Tongue (tissue), 2 donors: ENCODE data around the gene TRPM5. TPM values are rescaled to one million over a fixed set of nuclear protein-coding genes. Genes with fewer than 3 reads are reported as not detected.
A peak's percentile ranks its signal among the peaks of the same experiment; 100 is the strongest.

ENCODE experiments used
- DNase-seq: peaks from one replicate; pipeline ENCODE4 v3.0.0-alpha.2; 2015
- total RNA-seq: library from RNA; depleted of rRNA; stranded (reverse); fragments of >200 nt; gene quantifications from one replicate; pipeline ENCODE4 v1.2.3, GENCODE V29; 2014

TRPM5 gene
- total RNA-seq, 1 donor from 2014 or later, result 0.41 TPM

- peak; percentile 88 for DNase-seq
Measured at GRCh38 chr11:2420502-2421225, 23.6 kb downstream of the TRPM5 start.

- DNase-seq, result peak; percentile 83
Measured at GRCh38 chr11:2419638-2420501, 24.4 kb downstream of the TRPM5 start.

- DNase-seq, result no peak
Measured at GRCh38 chr11:2418693-2419360, 25.5 kb downstream of the TRPM5 start.

- no peak for DNase-seq
Measured at GRCh38 chr11:2417856-2418692, 26.2 kb downstream of the TRPM5 start.

GRCh38 chr11:2416765-2417164, 27.5 kb downstream of the TRPM5 start:
- no peak for DNase-seq

GRCh38 chr11:2415601-2416380, 28.5 kb downstream of the TRPM5 start:
- no peak for DNase-seq

GRCh38 chr11:2415171-2415570, 29.1 kb downstream of the TRPM5 start:
- no peak for DNase-seq

GRCh38 chr11:2414616-2415015, 29.7 kb downstream of the TRPM5 start:
- no peak for DNase-seq

- DNase-seq, result peak; percentile 70
Measured at GRCh38 chr11:2413742-2414579, 30.4 kb downstream of the TRPM5 start.

- DNase-seq, result no peak
Measured at GRCh38 chr11:2412323-2412722, 32.0 kb downstream of the TRPM5 start.

GRCh38 chr11:2411446-2412305, 32.6 kb downstream of the TRPM5 start:
- no peak for DNase-seq

- no peak for DNase-seq
Measured at GRCh38 chr11:2410616-2411015, 33.7 kb downstream of the TRPM5 start.

GRCh38 chr11:2409611-2410468, 34.5 kb downstream of the TRPM5 start:
- no peak for DNase-seq

GRCh38 chr11:2409126-2409525, 35.2 kb downstream of the TRPM5 start:
- no peak for DNase-seq

- no peak for DNase-seq
Measured at GRCh38 chr11:2408671-2409070, 35.6 kb downstream of the TRPM5 start.

GRCh38 chr11:2406878-2407410, 37.4 kb downstream of the TRPM5 start:
- no peak for DNase-seq

- DNase-seq, result no peak
Measured at GRCh38 chr11:2406451-2406850, 37.9 kb downstream of the TRPM5 start.

- DNase-seq, result no peak
Measured at GRCh38 chr11:2404735-2405196, 39.5 kb downstream of the TRPM5 start.
